Activated naive CD8-positive, alpha-beta T cell treated with anti-CD3 and anti-CD28 coated beads for 36 hours (primary cell): ENCODE measurements around the gene SKI. TPM values are rescaled to one million over a fixed set of nuclear protein-coding genes. Genes with fewer than 3 reads are reported as not detected.
A peak's percentile ranks its signal among the peaks of the same experiment; 100 is the strongest.

Experiments used
- DNase-seq: peaks from one replicate; pipeline ENCODE4 v3.0.0; 2021
- H3K27ac Mint-ChIP-seq: one replicate; pipeline ENCODE4 v1.8.0; 2022; ENCODE audit warnings: mild to moderate bottlenecking, moderate library complexity, mixed read lengths
- H3K27me3 Mint-ChIP-seq: one replicate; pipeline ENCODE4 v1.8.0; 2022; ENCODE audit warnings: mild to moderate bottlenecking, mixed read lengths
- H3K36me3 Mint-ChIP-seq: one replicate; pipeline ENCODE4 v1.8.0; 2021; ENCODE audit warnings: mild to moderate bottlenecking, mixed read lengths
- H3K4me1 Mint-ChIP-seq: one replicate; pipeline ENCODE4 v1.8.0; 2021; ENCODE audit warnings: mixed read lengths
- H3K4me3 Mint-ChIP-seq: one replicate; pipeline ENCODE4 v1.8.0; 2022; ENCODE audit warnings: mild to moderate bottlenecking, moderate library complexity, mixed read lengths
- H3K9me3 Mint-ChIP-seq: one replicate; pipeline ENCODE4 v1.8.0; 2022; ENCODE audit warnings: mixed read lengths
- total RNA-seq, 2 experiments: library from RNA; stranded (reverse); gene quantifications; one replicate each; pipeline ENCODE4 v1.2.3, GENCODE V29; 2021

Gene SKI
- total RNA-seq, 2 experiments from 2014 or later: 25.4 to 27.3 TPM

GRCh38 chr1:2229037-2229864, 1.1 kb downstream of the SKI start:
- Mint-ChIP-seq H3K27ac (peak overlapping the region; percentile 94), H3K9me3 (no peaks in the 10 kb centered on the region), H3K4me1 (peaks cover 30% of the 10 kb centered on the region), H3K27me3 (no peaks in the 10 kb centered on the region), H3K4me3 (peak overlapping the region; percentile 97), H3K36me3 (peaks cover 28% of the 10 kb centered on the region)
- DNase-seq: peak; percentile 70

GRCh38 chr1:2229911-2230731, 2.0 kb downstream of the SKI start:
- H3K36me3 Mint-ChIP-seq: peaks cover 28% of the 10 kb centered on the region
- H3K27ac Mint-ChIP-seq: peak overlapping the region; percentile 94
- peak overlapping the region; percentile 97 for H3K4me3 Mint-ChIP-seq
- H3K9me3 Mint-ChIP-seq: no peaks in the 10 kb centered on the region
- no peaks in the 10 kb centered on the region for H3K27me3 Mint-ChIP-seq
- DNase-seq: no peak
- H3K4me1 Mint-ChIP-seq: peaks cover 36% of the 10 kb centered on the region

- Mint-ChIP-seq H3K27me3 (no peaks in the 10 kb centered on the region), H3K4me1 (peaks cover 44% of the 10 kb centered on the region), H3K36me3 (peaks cover 30% of the 10 kb centered on the region), H3K9me3 (no peaks in the 10 kb centered on the region), H3K4me3 (peak overlapping the region; percentile 97), H3K27ac (peak overlapping the region; percentile 94)
- DNase-seq: peak; percentile 61
Observed at GRCh38 chr1:2230781-2231531, 2.8 kb downstream of the SKI start.

GRCh38 chr1:2231532-2232254, 3.6 kb downstream of the SKI start:
- Mint-ChIP-seq H3K9me3 (no peaks in the 10 kb centered on the region), H3K36me3 (peaks cover 30% of the 10 kb centered on the region), H3K4me3 (peak overlapping the region; percentile 97), H3K27me3 (no peaks in the 10 kb centered on the region), H3K4me1 (peaks cover 50% of the 10 kb centered on the region), H3K27ac (peak overlapping the region; percentile 94)
- peak; percentile 77 for DNase-seq

GRCh38 chr1:2232255-2232915, 4.3 kb downstream of the SKI start:
- no peak for DNase-seq

GRCh38 chr1:2232916-2233438, 4.9 kb downstream of the SKI start:
- no peak for DNase-seq
- peak overlapping the region; percentile 97 for H3K4me3 Mint-ChIP-seq

More at GRCh38 chr1:2232255-2232915, 4.3 kb downstream of the SKI start:
- Mint-ChIP-seq H3K27ac (peak overlapping the region; percentile 94), H3K36me3 (peaks cover 30% of the 10 kb centered on the region), H3K9me3 (no peaks in the 10 kb centered on the region), H3K4me3 (peak overlapping the region; percentile 97), H3K27me3 (no peaks in the 10 kb centered on the region), H3K4me1 (peaks cover 57% of the 10 kb centered on the region)

GRCh38 chr1:2233468-2233867, 5.3 kb downstream of the SKI start:
- peak overlapping the region; percentile 72 for H3K4me3 Mint-ChIP-seq
- H3K27ac Mint-ChIP-seq: peak overlapping the region; percentile 86
- no peak for DNase-seq
- H3K36me3 Mint-ChIP-seq: peaks cover 30% of the 10 kb centered on the region
- no peaks in the 10 kb centered on the region for H3K9me3 Mint-ChIP-seq
- peaks cover 60% of the 10 kb centered on the region for H3K4me1 Mint-ChIP-seq
- H3K27me3 Mint-ChIP-seq: no peaks in the 10 kb centered on the region

More at GRCh38 chr1:2232916-2233438, 4.9 kb downstream of the SKI start:
- Mint-ChIP-seq H3K4me1 (peaks cover 60% of the 10 kb centered on the region), H3K36me3 (peaks cover 30% of the 10 kb centered on the region), H3K27ac (peak overlapping the region; percentile 94), H3K27me3 (no peaks in the 10 kb centered on the region), H3K9me3 (no peaks in the 10 kb centered on the region)

GRCh38 chr1:2233997-2234761, 6.1 kb downstream of the SKI start:
- H3K36me3 Mint-ChIP-seq: peaks cover 27% of the 10 kb centered on the region
- H3K27me3 Mint-ChIP-seq: no peaks in the 10 kb centered on the region
- DNase-seq: peak; percentile 70
- H3K4me3 Mint-ChIP-seq: peak overlapping the region; percentile 72
- peak overlapping the region; percentile 86 for H3K27ac Mint-ChIP-seq
- no peaks in the 10 kb centered on the region for H3K9me3 Mint-ChIP-seq
- H3K4me1 Mint-ChIP-seq: peaks cover 64% of the 10 kb centered on the region

- Mint-ChIP-seq H3K36me3 (peaks cover 27% of the 10 kb centered on the region), H3K27me3 (no peaks in the 10 kb centered on the region), H3K4me1 (peaks cover 70% of the 10 kb centered on the region), H3K9me3 (no peaks in the 10 kb centered on the region), H3K4me3 (peak overlapping the region; percentile 72), H3K27ac (peak overlapping the region; percentile 86)
- no peak for DNase-seq
Observed at GRCh38 chr1:2234762-2235113, 6.6 kb downstream of the SKI start.

- H3K36me3 Mint-ChIP-seq: peaks cover 27% of the 10 kb centered on the region
- H3K27ac Mint-ChIP-seq: peak overlapping the region; percentile 86
- peak overlapping the region; percentile 12 for H3K4me3 Mint-ChIP-seq
- peaks cover 77% of the 10 kb centered on the region for H3K4me1 Mint-ChIP-seq
- no peak for DNase-seq
- H3K27me3 Mint-ChIP-seq: no peaks in the 10 kb centered on the region
- H3K9me3 Mint-ChIP-seq: no peaks in the 10 kb centered on the region
Observed at GRCh38 chr1:2235300-2235998, 7.3 kb downstream of the SKI start.

- Mint-ChIP-seq H3K27ac (peak overlapping the region; percentile 67), H3K9me3 (no peaks in the 10 kb centered on the region), H3K4me3 (peak overlapping the region; percentile 29), H3K36me3 (peaks cover 16% of the 10 kb centered on the region), H3K4me1 (peaks cover 79% of the 10 kb centered on the region), H3K27me3 (no peaks in the 10 kb centered on the region)
- no peak for DNase-seq
Observed at GRCh38 chr1:2236695-2237677, 8.9 kb downstream of the SKI start.

- Mint-ChIP-seq H3K4me3 (peak overlapping the region; percentile 29), H3K36me3 (peaks cover 20% of the 10 kb centered on the region), H3K9me3 (no peaks in the 10 kb centered on the region), H3K4me1 (peaks cover 82% of the 10 kb centered on the region), H3K27ac (peak overlapping the region; percentile 67), H3K27me3 (no peaks in the 10 kb centered on the region)
- no peak for DNase-seq
Observed at GRCh38 chr1:2237773-2238172, 9.7 kb downstream of the SKI start.
